Duodenal mucosa (tissue), 2 donors: ENCODE results near the gene FLT1.

ENCODE experiments used
- H3K27ac ChIP-seq: one replicate; pipeline ENCODE4 v1.7.0; 2013; ENCODE audit warnings: low read depth, low read length
- H3K27me3 ChIP-seq, 2 donors: one replicate each; pipeline ENCODE4 v1.7.0; 2013; ENCODE audit warnings: low read length in 2 of 2, control low read depth in 1 of 2; ENCODE audit not compliant: insufficient read depth in 2 of 2, control insufficient read depth in 1 of 2
- H3K36me3 ChIP-seq, 2 donors: one replicate each; pipeline ENCODE4 v1.7.0; 2013; ENCODE audit warnings: low read length in 2 of 2, control low read depth in 1 of 2; ENCODE audit not compliant: insufficient read depth in 2 of 2, control insufficient read depth in 1 of 2
- H3K4me1 ChIP-seq, 2 donors: one replicate each; pipeline ENCODE4 v1.7.0; 2013; ENCODE audit warnings: low read length in 2 of 2, control low read depth in 1 of 2; ENCODE audit not compliant: insufficient read depth in 2 of 2, control insufficient read depth in 1 of 2
- H3K4me3 ChIP-seq, 2 donors: one replicate each; pipeline ENCODE4 v1.7.0; 2013; ENCODE audit warnings: low read length in 2 of 2, low read depth in 1 of 2
- H3K9ac ChIP-seq, 2 donors: one replicate each; pipeline ENCODE4 v1.7.0; 2013; ENCODE audit warnings: low read length in 2 of 2, low read depth in 1 of 2
- H3K9me3 ChIP-seq, 2 donors: one replicate each; pipeline ENCODE4 v1.7.0; 2013; ENCODE audit warnings: low read length in 2 of 2, control low read depth in 1 of 2; ENCODE audit not compliant: control insufficient read depth in 1 of 2

Gene FLT1

DNA sequence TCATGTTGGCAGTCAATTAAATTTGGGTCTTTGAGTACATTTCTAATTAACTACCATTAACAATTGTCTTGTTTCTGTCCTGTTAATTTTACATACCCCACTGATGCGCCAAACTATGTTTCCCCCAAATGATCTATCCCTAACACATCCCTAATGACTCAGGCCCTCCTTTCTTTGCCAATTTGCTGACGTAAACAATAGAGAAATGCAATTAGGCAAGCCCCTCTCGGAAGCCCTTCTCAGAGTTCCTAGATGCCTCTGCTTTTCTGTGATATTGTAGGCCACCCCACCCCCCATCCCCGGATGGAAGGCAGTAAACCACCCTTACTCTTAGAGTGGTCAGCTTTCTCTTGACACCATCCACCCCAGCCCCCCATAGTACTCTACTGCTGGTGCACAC, 74.2 kb downstream of the FLT1 start:
- no peak overlapping the region for H3K4me3 ChIP-seq
- no peaks in the 10 kb centered on the region for H3K9me3 ChIP-seq
- H3K9ac ChIP-seq = no peak overlapping the region
- no peaks in the 10 kb centered on the region for H3K27me3 ChIP-seq
- H3K4me1 ChIP-seq = no peaks in the 10 kb centered on the region
- H3K27ac ChIP-seq = no peak overlapping the region
- H3K36me3 ChIP-seq = no peaks in the 10 kb centered on the region

DNA sequence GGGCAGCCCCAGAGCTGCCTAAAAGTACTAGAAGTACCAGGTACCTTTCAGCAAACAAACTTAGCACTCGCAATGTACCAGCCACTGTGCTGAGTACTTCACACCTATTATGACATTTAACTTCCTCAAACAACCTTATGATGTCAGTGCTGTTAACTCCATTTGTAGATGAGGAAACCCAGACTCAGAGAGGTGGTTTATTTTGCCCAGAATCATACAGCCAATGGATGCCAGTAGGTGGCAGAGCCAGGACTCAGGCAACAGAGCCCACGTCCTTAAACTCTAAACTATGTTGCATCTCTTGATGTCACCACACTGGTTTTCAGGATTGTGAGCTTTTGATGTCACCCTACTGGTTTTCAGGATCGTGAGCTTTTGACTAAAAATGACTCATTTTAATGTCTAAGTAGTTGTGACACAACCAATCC, 78.9 kb downstream of the FLT1 start:
- Histone ChIP-seq H3K27me3 (peaks cover 0 to 2% of the 10 kb centered on the region in 2 donors), H3K4me3 (no peak overlapping the region), H3K9me3 (no peaks in the 10 kb centered on the region), H3K27ac (no peak overlapping the region), H3K9ac (no peak overlapping the region), H3K4me1 (no peaks in the 10 kb centered on the region), H3K36me3 (no peaks in the 10 kb centered on the region)

DNA sequence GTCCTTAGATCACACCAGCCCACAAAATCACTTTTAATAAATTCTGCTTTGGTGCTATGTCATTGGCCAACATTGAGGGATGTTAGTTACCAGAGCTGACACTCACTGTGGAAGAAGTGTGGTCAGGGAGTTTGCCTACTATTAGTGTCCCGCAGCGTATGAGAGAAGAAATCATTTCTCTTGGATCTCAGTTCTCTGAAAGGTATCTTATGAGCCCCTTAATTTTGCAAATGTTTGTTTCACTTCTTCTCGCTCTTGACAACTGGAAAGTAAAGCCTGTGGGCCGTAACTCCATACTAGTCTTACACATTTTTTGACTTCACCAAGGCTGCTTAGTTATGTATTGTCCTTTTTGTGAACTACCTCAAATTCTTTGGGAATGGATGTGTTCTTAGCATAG, 80.9 kb downstream of the FLT1 start:
- H3K27ac ChIP-seq = no peak overlapping the region
- no peak overlapping the region for H3K9ac ChIP-seq
- H3K4me1 ChIP-seq = no peaks in the 10 kb centered on the region
- H3K9me3 ChIP-seq = no peaks in the 10 kb centered on the region
- H3K4me3 ChIP-seq = no peak overlapping the region
- H3K36me3 ChIP-seq = no peaks in the 10 kb centered on the region
- H3K27me3 ChIP-seq = peaks cover 0 to 2% of the 10 kb centered on the region in 2 donors

DNA sequence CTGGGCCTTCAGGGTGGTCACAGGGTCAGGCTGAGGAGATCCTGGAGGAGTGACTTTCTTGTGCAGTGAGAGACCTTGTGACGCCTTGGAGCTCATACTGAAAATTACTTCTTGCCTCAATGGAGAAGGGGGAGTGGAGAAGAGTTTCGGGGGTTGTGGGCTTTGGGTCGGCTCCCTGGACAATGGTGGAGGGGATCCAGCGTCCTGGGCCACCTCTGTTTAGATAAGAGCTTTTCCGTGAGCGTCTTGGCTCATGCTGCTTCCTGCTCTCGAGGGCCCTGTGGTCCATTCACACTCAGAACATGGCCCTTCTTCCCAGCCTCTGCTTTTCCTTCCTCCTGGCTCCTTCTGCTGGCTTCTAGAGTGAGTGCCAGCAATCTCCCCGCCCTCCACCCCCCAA, 81.9 kb downstream of the FLT1 start:
- Histone ChIP-seq H3K4me1 (peaks cover 0 to 8% of the 10 kb centered on the region in 2 donors), H3K27ac (no peak overlapping the region)

DNA sequence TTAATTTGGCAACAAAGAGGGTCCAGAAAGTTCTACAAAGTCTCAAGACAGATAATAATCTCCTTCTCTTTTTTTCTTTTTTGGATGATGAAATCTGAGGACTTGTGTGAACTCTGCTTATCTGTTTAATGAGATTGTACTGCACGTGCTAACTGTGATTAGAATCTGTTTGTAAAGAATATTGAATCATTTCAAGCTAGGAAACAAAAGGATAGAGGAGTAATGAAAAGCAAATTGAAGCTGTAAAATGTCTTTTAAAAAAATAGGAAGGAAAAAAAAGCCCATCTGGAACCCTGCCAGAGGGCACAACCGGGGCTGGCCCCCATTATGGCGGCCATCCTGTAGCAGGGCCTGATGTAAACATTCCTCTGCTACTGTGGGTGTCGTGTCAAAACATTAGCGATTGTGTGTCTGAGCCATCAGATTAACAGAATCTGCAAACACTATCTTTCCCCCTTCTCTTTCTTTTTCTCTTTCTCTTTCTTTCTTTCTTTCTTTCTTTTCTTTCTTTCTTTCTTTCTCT, 83.0 kb downstream of the FLT1 start:
- H3K27ac ChIP-seq = no peak overlapping the region
- peaks cover 0 to 8% of the 10 kb centered on the region in 2 donors for H3K4me1 ChIP-seq
- no peak overlapping the region for H3K9ac ChIP-seq
- no peak overlapping the region for H3K4me3 ChIP-seq
- H3K9me3 ChIP-seq = no peaks in the 10 kb centered on the region
- peaks cover 0 to 2% of the 10 kb centered on the region in 2 donors for H3K27me3 ChIP-seq
- no peaks in the 10 kb centered on the region for H3K36me3 ChIP-seq

More for the DNA sequence above, 81.9 kb downstream of the FLT1 start:
- Histone ChIP-seq H3K36me3 (no peaks in the 10 kb centered on the region), H3K9ac (no peak overlapping the region), H3K4me3 (no peak overlapping the region), H3K9me3 (no peaks in the 10 kb centered on the region), H3K27me3 (peaks cover 0 to 2% of the 10 kb centered on the region in 2 donors)

DNA sequence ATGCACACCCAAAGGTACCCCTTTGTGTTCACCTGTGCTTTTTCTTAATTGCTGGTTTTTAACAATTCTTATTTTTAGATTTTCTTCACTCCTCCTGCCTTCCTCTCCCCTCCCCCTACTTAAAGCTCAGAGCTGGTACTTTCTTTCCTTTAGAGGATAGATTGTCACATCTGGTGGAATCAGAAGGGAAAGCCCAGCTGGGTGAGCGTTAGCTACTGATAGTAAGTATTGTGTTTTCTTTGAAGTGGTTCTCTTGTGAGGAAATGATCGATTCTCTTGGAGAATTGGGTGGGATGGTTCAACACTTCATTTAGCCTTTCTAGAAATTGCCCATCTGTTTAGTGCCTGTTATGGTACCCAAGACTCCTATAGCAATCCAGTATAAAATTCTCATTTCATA, 84.8 kb downstream of the FLT1 start:
- no peak overlapping the region for H3K9ac ChIP-seq

DNA sequence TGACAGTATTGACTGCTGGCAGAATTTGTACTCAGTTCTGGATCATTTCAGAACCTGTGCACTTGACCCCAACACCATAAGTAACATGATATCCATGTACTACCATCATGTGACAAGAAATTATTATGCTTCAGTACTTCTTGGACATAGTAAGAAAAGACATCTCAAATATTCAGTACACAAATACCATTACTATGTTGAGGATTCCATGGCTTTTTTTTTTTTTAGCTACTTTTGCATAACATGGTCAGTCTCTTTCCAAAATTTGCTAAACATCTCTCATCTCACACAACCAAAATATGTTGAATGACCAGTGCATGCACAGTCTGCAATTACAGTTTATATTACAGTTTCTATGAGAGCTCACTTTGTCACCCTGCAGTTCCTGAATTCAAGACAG, 85.3 kb downstream of the FLT1 start:
- no peaks in the 10 kb centered on the region for H3K36me3 ChIP-seq
- no peak overlapping the region for H3K9ac ChIP-seq
- peaks cover 0 to 8% of the 10 kb centered on the region in 2 donors for H3K4me1 ChIP-seq
- no peak overlapping the region for H3K27ac ChIP-seq
- peaks cover 0 to 2% of the 10 kb centered on the region in 2 donors for H3K27me3 ChIP-seq
- H3K9me3 ChIP-seq = no peaks in the 10 kb centered on the region
- H3K4me3 ChIP-seq = no peak overlapping the region

More for the DNA sequence above, 84.8 kb downstream of the FLT1 start:
- H3K27ac ChIP-seq = no peak overlapping the region
- no peak overlapping the region for H3K4me3 ChIP-seq
- no peaks in the 10 kb centered on the region for H3K9me3 ChIP-seq
- H3K27me3 ChIP-seq = peaks cover 0 to 2% of the 10 kb centered on the region in 2 donors
- peaks cover 0 to 8% of the 10 kb centered on the region in 2 donors for H3K4me1 ChIP-seq
- H3K36me3 ChIP-seq = no peaks in the 10 kb centered on the region

DNA sequence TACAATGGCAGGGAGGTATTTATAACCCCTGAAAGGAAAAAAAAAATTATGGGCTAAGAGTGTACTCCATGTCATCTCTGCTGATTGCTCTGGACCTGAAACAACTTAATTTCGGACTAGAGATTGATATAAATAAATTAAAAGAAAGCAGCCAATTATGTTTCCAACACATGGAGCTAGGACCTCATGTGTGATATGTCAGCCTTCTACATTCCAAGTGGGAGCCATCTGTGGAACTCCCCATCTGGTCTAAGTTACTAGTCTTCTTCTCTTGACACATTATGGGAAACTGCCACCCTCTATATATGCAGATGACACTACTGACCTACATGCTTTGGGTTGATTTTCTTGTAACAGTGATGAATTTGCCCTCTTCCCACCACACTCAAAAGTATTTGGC, 86.1 kb downstream of the FLT1 start:
- H3K27me3 ChIP-seq = peaks cover 0 to 2% of the 10 kb centered on the region in 2 donors
- no peak overlapping the region for H3K9ac ChIP-seq
- no peaks in the 10 kb centered on the region for H3K36me3 ChIP-seq
- H3K27ac ChIP-seq = no peak overlapping the region
- no peak overlapping the region for H3K4me3 ChIP-seq
- no peaks in the 10 kb centered on the region for H3K9me3 ChIP-seq
- H3K4me1 ChIP-seq = peaks cover 0 to 8% of the 10 kb centered on the region in 2 donors

DNA sequence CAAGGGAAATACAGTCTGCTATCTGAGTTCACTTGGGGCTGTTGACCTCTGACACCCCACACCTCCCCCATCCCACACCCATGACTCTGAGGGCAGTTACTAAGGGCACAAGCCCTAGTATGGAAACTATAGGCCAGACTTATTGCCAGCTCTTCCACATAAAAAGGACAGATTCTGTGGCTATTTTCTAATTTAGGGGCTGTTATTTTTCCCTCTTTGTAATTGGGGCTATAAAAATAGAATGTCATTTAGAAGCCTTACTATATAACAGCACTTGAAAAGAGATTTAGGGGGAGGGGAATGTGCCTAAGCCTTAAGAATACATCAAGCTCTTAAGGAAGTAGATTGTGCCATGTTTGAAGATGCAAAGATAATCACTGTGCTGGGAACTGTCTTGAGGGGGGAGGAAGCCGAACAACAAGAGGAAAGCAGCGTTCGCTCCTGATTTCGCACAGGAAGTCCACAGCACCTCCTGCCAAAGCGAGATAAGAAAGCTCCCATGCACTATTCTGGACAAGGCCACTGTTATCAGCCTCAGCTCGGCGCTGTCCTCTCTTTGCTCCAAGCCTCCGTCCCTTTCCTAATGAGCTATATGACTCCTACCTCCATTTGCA, 86.6 kb downstream of the FLT1 start:
- Histone ChIP-seq H3K36me3 (no peaks in the 10 kb centered on the region), H3K9me3 (no peaks in the 10 kb centered on the region), H3K27ac (no peak overlapping the region), H3K27me3 (no peaks in the 10 kb centered on the region), H3K4me1 (peaks cover 0 to 8% of the 10 kb centered on the region in 2 donors), H3K4me3 (no peak overlapping the region), H3K9ac (no peak overlapping the region)

DNA sequence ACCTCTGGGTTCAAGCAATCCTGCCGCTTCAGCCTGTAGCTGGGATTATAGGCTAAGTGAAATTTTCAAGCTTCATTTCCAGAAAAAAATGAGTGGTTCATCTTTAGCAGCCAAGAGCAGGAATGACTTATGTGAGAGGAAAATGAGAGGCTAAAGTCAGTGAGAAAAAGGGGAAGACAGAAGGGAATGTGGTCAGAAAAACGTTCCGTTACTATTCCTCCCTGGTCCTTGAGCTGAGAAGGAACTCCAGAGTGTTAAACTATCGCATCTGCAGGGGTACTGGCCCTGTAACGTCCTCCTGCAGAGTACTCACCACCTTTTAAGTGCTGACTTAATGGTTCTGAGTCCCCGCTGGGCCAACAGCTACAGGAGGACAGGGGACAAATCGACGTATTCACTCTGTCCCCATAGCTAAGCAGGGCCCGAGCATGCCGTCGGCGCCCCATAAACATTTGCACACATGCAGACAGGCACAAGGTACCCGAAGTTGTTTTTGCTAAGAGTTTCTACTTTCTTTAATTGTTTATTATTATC, 88.1 kb downstream of the FLT1 start:
- H3K4me1 ChIP-seq = peaks cover 0 to 8% of the 10 kb centered on the region in 2 donors
- H3K36me3 ChIP-seq = no peaks in the 10 kb centered on the region
- no peaks in the 10 kb centered on the region for H3K9me3 ChIP-seq
- no peak overlapping the region for H3K4me3 ChIP-seq
- no peak overlapping the region for H3K27ac ChIP-seq
- H3K27me3 ChIP-seq = no peaks in the 10 kb centered on the region
- H3K9ac ChIP-seq = no peak overlapping the region
